HEK293 (cell line): ENCODE results near the gene OR1D2.
A peak's percentile ranks its signal among the peaks of the same experiment; 100 is the strongest.

Experiments used
- CTCF ChIA-PET: fragments of 350-600 bp; formaldehyde crosslinking; extraction: SDS; loops from one replicate; lab custom pipeline; 2021; ENCODE audit warnings: antibody characterized with exemption; lab: Yijun Ruan, JAX
- POLR2A ChIA-PET: fragments of 300-600 bp; formaldehyde crosslinking; extraction: SDS; loops from one replicate; lab custom pipeline; 2020; ENCODE audit warnings: antibody characterized with exemption, inconsistent platforms; lab: Yijun Ruan, JAX
- H3K27ac ChIP-seq: fragments of 200-500 bp; sonication (Bioruptor generic); 2 replicates; pipeline ENCODE4 v1.5.1; 2014; ENCODE audit warnings: low read depth, low read length, control low read depth, inconsistent platforms; ENCODE audit errors: extremely low read depth
- H3K36me3 ChIP-seq, 2 experiments: fragments of 200-500 bp in 1 of 2; sonication (Bioruptor generic) in 1 of 2; 1 replicate in 1 of 2; 2 replicates in 1 of 2; pipeline ENCODE4 v1.5.1; 2014 to 2017; ENCODE audit warnings: inconsistent platforms in 2 of 2, low read length in 2 of 2; ENCODE audit not compliant: control insufficient read depth in 2 of 2, insufficient read depth in 1 of 2
- H3K4me1 ChIP-seq: fragments of 200-500 bp; sonication (Bioruptor generic); 2 replicates; pipeline ENCODE4 v1.5.1; 2014; ENCODE audit warnings: mild to moderate bottlenecking, low read length, inconsistent platforms; ENCODE audit not compliant: control insufficient read depth, insufficient read depth
- H3K4me3 ChIP-seq: 2 replicates; pipeline ENCODE4 v1.5.1; 2011; ENCODE audit warnings: low read depth, mild to moderate bottlenecking, control low read depth, low read length, moderate library complexity
- H3K9me3 ChIP-seq: fragments of 200-500 bp; sonication (Bioruptor generic); 2 replicates; pipeline ENCODE4 v1.5.1; 2014; ENCODE audit warnings: low read depth, low read length, inconsistent platforms; ENCODE audit not compliant: control insufficient read depth, insufficient read depth
- RBAK ChIP-seq: fragments of 450-650 bp; formaldehyde crosslinking; IDR thresholded peaks from 2 replicates; pipeline ENCODE4 v1.5.1; 2016; ENCODE audit warnings: missing biosample characterization, missing genetic modification characterization
- ZFP69B ChIP-seq: fragments of 450-650 bp; formaldehyde crosslinking; IDR thresholded peaks from 2 replicates; pipeline ENCODE4 v1.5.1; 2016; ENCODE audit warnings: missing biosample characterization, missing genetic modification characterization
- ZNF10 ChIP-seq: fragments of 450-650 bp; formaldehyde crosslinking; IDR thresholded peaks from 2 replicates; pipeline ENCODE4 v1.5.1; 2017; ENCODE audit warnings: missing biosample characterization, missing genetic modification characterization
- ZNF121 ChIP-seq: fragments of 450-650 bp; formaldehyde crosslinking; IDR thresholded peaks from 2 replicates; pipeline ENCODE4 v1.5.1; 2016; ENCODE audit warnings: missing biosample characterization, missing genetic modification characterization
- ZNF175 ChIP-seq: fragments of 450-650 bp; formaldehyde crosslinking; IDR thresholded peaks from 2 replicates; pipeline ENCODE4 v1.5.1; 2016; ENCODE audit warnings: missing biosample characterization, missing genetic modification characterization
- ZNF274 ChIP-seq, 2 experiments: fragments of 200-500 bp in 1 of 2; fragments of 450-650 bp in 1 of 2; sonication (Bioruptor generic) in 1 of 2; formaldehyde crosslinking in 1 of 2; IDR thresholded peaks; 2 replicates each; pipeline versions ENCODE4 v1.5.1 to v1.6.1; 2014 to 2016; ENCODE audit warnings: borderline replicate concordance in 1 of 2, inconsistent platforms in 1 of 2, low read length in 1 of 2, missing biosample characterization in 1 of 2, missing genetic modification characterization in 1 of 2
- ZNF292 ChIP-seq: fragments of 450-650 bp; formaldehyde crosslinking; IDR thresholded peaks from 2 replicates; pipeline ENCODE4 v1.5.1; 2016; ENCODE audit warnings: low read depth, missing biosample characterization, missing genetic modification characterization, borderline replicate concordance
- ZNF404 ChIP-seq: fragments of 450-650 bp; formaldehyde crosslinking; IDR thresholded peaks from 2 replicates; pipeline ENCODE4 v1.5.1; 2017; ENCODE audit warnings: missing biosample characterization, missing genetic modification characterization
- ZNF48 ChIP-seq: fragments of 450-650 bp; formaldehyde crosslinking; IDR thresholded peaks from 2 replicates; pipeline ENCODE4 v1.5.1; 2016; ENCODE audit warnings: missing biosample characterization, missing genetic modification characterization
- ZNF510 ChIP-seq: fragments of 450-650 bp; formaldehyde crosslinking; IDR thresholded peaks from 2 replicates; pipeline ENCODE4 v1.5.1; 2018; ENCODE audit warnings: mild to moderate bottlenecking, missing genetic modification characterization, missing biosample characterization; ENCODE audit not compliant: insufficient replicate concordance
- ZNF514 ChIP-seq: fragments of 450-650 bp; formaldehyde crosslinking; IDR thresholded peaks from 2 replicates; pipeline ENCODE4 v1.5.1; 2016; ENCODE audit warnings: missing biosample characterization, missing genetic modification characterization
- ZNF549 ChIP-seq: fragments of 450-650 bp; IDR thresholded peaks from 2 replicates; pipeline ENCODE4 v1.5.1; 2018; ENCODE audit warnings: missing biosample characterization, missing genetic modification characterization, mild to moderate bottlenecking, inconsistent platforms, moderate library complexity
- ZNF585B ChIP-seq: fragments of 450-650 bp; formaldehyde crosslinking; IDR thresholded peaks from 2 replicates; pipeline ENCODE4 v1.5.1; 2016; ENCODE audit warnings: missing biosample characterization, missing genetic modification characterization
- ZNF600 ChIP-seq: fragments of 450-650 bp; formaldehyde crosslinking; IDR thresholded peaks from 2 replicates; pipeline ENCODE4 v1.5.1; 2016; ENCODE audit warnings: missing biosample characterization, missing genetic modification characterization
- ZNF621 ChIP-seq: fragments of 450-650 bp; formaldehyde crosslinking; IDR thresholded peaks from 2 replicates; pipeline ENCODE4 v1.5.1; 2017; ENCODE audit warnings: missing biosample characterization, missing genetic modification characterization
- TF ChIP-seq, protein P1 (sequence below): fragments of 450-650 bp; formaldehyde crosslinking; IDR thresholded peaks from 2 replicates; pipeline ENCODE4 v1.5.0; 2017; ENCODE audit warnings: missing biosample characterization, missing genetic modification characterization, borderline replicate concordance
- TF ChIP-seq, protein P2 (sequence below): fragments of 450-650 bp; formaldehyde crosslinking; IDR thresholded peaks from 2 replicates; pipeline ENCODE4 v1.5.1; 2016; ENCODE audit warnings: missing biosample characterization, missing genetic modification characterization
- TF ChIP-seq, protein P3 (sequence below): fragments of 450-650 bp; formaldehyde crosslinking; IDR thresholded peaks from 2 replicates; pipeline ENCODE4 v1.5.1; 2016; ENCODE audit warnings: missing biosample characterization, missing genetic modification characterization
- TF ChIP-seq, protein P4 (sequence below): fragments of 450-650 bp; formaldehyde crosslinking; IDR thresholded peaks from 2 replicates; pipeline ENCODE4 v1.5.1; 2016; ENCODE audit warnings: missing biosample characterization, missing genetic modification characterization
- TF ChIP-seq, protein P5 (sequence below): fragments of 450-650 bp; formaldehyde crosslinking; IDR thresholded peaks from 2 replicates; pipeline ENCODE4 v1.5.1; 2016; ENCODE audit warnings: missing biosample characterization, missing genetic modification characterization
- TF ChIP-seq, protein P6 (sequence below): fragments of 450-650 bp; formaldehyde crosslinking; IDR thresholded peaks from 2 replicates; pipeline ENCODE4 v1.5.1; 2017; ENCODE audit warnings: missing biosample characterization, missing genetic modification characterization

Gene OR1D2

DNA sequence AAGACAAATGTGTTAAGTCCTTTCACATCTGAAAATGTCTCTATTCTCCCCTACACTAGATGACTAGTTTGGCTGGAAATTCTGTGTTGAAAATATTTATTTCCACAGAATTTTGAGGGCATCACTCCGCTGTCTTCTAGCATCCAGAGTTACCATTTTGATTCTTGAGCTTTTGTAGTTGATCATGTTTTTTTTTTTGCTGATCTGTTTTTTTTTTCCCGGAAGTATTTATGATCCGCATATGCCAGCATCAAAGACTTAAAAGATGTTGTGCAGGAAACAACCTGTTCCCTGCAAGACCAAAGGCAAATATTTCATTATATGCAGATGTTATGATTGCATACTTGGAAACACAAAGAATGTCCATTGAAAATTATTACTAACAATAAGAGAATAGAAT lies 57.5 kb downstream of the OR1D2 start:
- Histone ChIP-seq H3K9me3 (peaks cover 4% of the 10 kb centered on the region; the same call in 1 of the 2 replicates), H3K36me3 (no peaks in the 10 kb centered on the region), H3K27ac (no peak overlapping the region), H3K4me1 (peaks cover 2% of the 10 kb centered on the region; the same call in 1 of the 2 replicates), H3K4me3 (no peak overlapping the region)
- CTCF ChIA-PET, result no interaction called here
- TF ChIP-seq ZNF121 (tag by site-specific recombination), result no peak
- TF ChIP-seq ZNF549 (tag by site-specific recombination), result no peak
- no peak for TF ChIP-seq ZNF175 (tag by site-specific recombination)
- TF ChIP-seq, protein P1, sequence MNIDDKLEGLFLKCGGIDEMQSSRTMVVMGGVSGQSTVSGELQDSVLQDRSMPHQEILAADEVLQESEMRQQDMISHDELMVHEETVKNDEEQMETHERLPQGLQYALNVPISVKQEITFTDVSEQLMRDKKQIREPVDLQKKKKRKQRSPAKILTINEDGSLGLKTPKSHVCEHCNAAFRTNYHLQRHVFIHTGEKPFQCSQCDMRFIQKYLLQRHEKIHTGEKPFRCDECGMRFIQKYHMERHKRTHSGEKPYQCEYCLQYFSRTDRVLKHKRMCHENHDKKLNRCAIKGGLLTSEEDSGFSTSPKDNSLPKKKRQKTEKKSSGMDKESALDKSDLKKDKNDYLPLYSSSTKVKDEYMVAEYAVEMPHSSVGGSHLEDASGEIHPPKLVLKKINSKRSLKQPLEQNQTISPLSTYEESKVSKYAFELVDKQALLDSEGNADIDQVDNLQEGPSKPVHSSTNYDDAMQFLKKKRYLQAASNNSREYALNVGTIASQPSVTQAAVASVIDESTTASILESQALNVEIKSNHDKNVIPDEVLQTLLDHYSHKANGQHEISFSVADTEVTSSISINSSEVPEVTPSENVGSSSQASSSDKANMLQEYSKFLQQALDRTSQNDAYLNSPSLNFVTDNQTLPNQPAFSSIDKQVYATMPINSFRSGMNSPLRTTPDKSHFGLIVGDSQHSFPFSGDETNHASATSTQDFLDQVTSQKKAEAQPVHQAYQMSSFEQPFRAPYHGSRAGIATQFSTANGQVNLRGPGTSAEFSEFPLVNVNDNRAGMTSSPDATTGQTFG (tag by site-specific recombination), result no peak
- no peak for TF ChIP-seq ZNF404 (tag by site-specific recombination)
- TF ChIP-seq ZNF48 (tag by site-specific recombination), result no peak
- TF ChIP-seq ZNF10 (tag by site-specific recombination), result no peak
- TF ChIP-seq RBAK (tag by site-specific recombination), result no peak
- POLR2A ChIA-PET, result no interaction called here

DNA sequence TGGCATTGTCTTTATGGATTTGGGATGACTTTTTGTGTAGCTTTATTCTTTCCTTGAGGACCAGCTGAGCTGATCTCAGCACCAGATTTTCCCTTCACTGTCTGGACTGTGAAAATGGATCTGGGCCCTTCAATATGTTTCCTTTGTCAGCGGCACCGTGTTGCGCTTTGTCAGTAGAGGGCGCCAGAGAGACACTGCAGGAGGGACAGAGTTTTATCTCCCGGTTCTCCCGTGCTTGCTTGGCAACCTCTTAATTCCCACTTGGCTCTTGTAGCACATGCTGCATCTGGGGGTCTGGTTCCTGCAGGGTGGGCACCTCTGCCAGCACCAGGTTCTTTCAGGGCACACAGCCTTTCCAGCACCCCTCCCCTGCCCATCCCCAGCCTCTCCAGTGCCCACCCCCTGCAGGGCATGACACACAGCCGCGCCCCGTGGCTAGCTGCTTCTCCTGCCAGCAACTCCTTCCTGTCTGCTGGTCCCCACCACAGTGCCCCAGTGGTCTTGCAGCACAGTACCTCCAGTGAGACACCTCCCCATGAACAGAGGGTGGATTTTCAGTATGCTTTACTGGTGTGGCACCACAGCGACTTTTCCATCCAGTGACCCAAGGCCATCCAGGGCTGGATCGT lies 60.4 kb downstream of the OR1D2 start:
- CTCF ChIA-PET, result interaction anchor here (0.6 to 1.8 kb wide), 7 partner anchors 9 to 594 kb away, joined by 3 to 12 read pairs (median 5); no protein-coding TSS in a partner anchor
- POLR2A ChIA-PET, result no interaction called here
- no peak overlapping the region for H3K27ac ChIP-seq
- no peak overlapping the region for H3K4me3 ChIP-seq
- no peaks in the 10 kb centered on the region for H3K36me3 ChIP-seq
- no peaks in the 10 kb centered on the region for H3K4me1 ChIP-seq
- H3K9me3 ChIP-seq, result peaks cover 4% of the 10 kb centered on the region; the same call in 1 of the 2 replicates
- TF ChIP-seq, protein P2, sequence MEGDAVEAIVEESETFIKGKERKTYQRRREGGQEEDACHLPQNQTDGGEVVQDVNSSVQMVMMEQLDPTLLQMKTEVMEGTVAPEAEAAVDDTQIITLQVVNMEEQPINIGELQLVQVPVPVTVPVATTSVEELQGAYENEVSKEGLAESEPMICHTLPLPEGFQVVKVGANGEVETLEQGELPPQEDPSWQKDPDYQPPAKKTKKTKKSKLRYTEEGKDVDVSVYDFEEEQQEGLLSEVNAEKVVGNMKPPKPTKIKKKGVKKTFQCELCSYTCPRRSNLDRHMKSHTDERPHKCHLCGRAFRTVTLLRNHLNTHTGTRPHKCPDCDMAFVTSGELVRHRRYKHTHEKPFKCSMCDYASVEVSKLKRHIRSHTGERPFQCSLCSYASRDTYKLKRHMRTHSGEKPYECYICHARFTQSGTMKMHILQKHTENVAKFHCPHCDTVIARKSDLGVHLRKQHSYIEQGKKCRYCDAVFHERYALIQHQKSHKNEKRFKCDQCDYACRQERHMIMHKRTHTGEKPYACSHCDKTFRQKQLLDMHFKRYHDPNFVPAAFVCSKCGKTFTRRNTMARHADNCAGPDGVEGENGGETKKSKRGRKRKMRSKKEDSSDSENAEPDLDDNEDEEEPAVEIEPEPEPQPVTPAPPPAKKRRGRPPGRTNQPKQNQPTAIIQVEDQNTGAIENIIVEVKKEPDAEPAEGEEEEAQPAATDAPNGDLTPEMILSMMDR (tag by site-specific recombination), result peak; percentile 22; the same call in 1 of the 2 replicates
- TF ChIP-seq ZNF274 (IDR thresholded peaks at IDR 0.05; ENCODE audit: low read length) (no peak), ZNF274 (tag by site-specific recombination; IDR thresholded peaks at IDR 0.05; ENCODE audit: borderline replicate concordance) (no peak), ZNF585B (peak; percentile 29; the same call in 1 of the 2 replicates), ZFP69B (tag by site-specific recombination) (no peak), ZNF292 (tag by site-specific recombination) (no peak), ZNF514 (tag by site-specific recombination) (no peak), ZNF600 (tag by site-specific recombination) (no peak), ZNF510 (tag by site-specific recombination) (no peak), ZNF621 (tag by site-specific recombination) (no peak)
- TF ChIP-seq, protein P3, sequence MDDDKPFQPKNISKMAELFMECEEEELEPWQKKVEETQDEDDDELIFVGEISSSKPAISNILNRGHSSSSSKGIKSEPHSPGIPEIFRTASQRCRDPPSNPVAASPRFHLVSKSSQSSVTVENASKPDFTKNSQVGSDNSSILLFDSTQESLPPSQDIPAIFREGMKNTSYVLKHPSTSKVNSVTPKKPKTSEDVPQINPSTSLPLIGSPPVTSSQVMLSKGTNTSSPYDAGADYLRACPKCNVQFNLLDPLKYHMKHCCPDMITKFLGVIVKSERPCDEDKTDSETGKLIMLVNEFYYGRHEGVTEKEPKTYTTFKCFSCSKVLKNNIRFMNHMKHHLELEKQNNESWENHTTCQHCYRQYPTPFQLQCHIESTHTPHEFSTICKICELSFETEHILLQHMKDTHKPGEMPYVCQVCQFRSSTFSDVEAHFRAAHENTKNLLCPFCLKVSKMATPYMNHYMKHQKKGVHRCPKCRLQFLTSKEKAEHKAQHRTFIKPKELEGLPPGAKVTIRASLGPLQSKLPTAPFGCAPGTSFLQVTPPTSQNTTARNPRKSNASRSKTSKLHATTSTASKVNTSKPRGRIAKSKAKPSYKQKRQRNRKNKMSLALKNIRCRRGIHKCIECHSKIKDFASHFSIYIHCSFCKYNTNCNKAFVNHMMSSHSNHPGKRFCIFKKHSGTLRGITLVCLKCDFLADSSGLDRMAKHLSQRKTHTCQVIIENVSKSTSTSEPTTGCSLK (tag by site-specific recombination), result no peak
- TF ChIP-seq, protein P4, sequence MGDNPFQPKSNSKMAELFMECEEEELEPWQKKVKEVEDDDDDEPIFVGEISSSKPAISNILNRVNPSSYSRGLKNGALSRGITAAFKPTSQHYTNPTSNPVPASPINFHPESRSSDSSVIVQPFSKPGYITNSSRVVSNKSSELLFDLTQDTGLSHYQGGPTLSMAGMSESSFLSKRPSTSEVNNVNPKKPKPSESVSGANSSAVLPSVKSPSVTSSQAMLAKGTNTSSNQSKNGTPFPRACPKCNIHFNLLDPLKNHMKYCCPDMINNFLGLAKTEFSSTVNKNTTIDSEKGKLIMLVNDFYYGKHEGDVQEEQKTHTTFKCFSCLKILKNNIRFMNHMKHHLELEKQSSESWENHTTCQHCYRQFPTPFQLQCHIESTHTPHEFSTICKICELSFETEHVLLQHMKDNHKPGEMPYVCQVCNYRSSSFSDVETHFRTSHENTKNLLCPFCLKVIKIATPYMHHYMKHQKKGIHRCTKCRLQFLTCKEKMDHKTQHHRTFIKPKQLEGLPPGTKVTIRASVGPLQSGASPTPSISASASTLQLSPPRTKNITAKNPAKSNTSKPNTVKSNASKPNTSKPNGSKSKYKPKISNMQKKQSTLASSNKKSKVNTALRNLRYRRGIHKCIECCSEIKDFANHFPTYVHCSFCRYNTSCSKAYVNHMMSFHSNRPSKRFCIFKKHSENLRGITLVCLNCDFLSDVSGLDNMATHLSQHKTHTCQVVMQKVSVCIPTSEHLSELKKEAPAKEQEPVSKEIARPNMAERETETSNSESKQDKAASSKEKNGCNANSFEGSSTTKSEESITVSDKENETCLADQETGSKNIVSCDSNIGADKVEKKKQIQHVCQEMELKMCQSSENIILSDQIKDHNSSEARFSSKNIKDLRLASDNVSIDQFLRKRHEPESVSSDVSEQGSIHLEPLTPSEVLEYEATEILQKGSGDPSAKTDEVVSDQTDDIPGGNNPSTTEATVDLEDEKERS, result peak; percentile 64; the same call in 1 of the 2 replicates
- TF ChIP-seq, protein P5, sequence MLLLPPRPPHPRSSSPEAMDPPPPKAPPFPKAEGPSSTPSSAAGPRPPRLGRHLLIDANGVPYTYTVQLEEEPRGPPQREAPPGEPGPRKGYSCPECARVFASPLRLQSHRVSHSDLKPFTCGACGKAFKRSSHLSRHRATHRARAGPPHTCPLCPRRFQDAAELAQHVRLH (tag by site-specific recombination), result no peak
- TF ChIP-seq, protein P6, sequence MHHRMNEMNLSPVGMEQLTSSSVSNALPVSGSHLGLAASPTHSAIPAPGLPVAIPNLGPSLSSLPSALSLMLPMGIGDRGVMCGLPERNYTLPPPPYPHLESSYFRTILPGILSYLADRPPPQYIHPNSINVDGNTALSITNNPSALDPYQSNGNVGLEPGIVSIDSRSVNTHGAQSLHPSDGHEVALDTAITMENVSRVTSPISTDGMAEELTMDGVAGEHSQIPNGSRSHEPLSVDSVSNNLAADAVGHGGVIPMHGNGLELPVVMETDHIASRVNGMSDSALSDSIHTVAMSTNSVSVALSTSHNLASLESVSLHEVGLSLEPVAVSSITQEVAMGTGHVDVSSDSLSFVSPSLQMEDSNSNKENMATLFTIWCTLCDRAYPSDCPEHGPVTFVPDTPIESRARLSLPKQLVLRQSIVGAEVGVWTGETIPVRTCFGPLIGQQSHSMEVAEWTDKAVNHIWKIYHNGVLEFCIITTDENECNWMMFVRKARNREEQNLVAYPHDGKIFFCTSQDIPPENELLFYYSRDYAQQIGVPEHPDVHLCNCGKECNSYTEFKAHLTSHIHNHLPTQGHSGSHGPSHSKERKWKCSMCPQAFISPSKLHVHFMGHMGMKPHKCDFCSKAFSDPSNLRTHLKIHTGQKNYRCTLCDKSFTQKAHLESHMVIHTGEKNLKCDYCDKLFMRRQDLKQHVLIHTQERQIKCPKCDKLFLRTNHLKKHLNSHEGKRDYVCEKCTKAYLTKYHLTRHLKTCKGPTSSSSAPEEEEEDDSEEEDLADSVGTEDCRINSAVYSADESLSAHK (tag by site-specific recombination), result no peak
